HUDEP-2 (cell line): ENCODE measurements around the gene HS3ST4.
A peak's percentile ranks its signal among the peaks of the same experiment; 100 is the strongest.

Experiments used
- DNase-seq, 76 experiments: peaks; one replicate each; lab custom pipeline; 2025; ENCODE audit not compliant: unreplicated experiment in 76 of 76; lab: John Stamatoyannopoulos, UW

The HS3ST4 gene

DNA sequence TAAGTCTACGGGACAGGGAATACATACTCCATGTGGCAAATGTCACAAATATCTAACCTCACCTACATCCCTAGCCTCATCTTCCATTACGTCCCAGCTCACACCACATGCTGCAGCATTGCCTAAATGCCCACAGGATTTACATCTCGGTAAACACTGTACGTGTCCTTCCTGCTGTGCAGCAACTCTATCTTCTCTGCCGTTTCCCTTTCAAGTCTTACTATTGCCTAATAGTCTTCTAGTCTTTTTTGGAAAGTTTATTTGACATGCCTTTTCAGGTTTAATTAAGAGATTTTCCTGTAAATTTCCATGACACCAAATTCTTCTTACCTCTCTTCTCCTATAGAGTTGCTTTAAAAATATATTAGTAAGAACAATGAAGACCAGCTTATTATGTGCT, 120.5 kb downstream of the HS3ST4 start:
- DNase-seq: no peak

DNA sequence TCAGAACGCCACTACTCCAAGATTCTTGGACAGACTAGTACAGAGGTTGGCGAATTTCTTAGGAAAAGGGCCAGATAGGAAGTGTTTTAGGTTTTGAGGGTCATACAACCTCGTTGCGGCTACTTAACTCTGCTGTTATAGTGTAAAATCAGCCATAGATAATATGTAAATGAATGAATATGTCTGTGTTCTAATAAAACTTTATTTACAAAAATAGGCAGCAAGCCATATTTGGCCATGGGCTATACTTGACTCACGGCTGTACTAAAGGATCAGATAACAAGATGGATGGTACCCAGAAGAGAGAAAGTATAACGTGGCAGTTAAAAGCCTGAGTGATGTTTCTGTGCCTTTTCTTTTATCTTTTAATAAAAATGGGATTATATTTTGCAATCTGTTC, 125.5 kb downstream of the HS3ST4 start:
- no peak for DNase-seq

DNA sequence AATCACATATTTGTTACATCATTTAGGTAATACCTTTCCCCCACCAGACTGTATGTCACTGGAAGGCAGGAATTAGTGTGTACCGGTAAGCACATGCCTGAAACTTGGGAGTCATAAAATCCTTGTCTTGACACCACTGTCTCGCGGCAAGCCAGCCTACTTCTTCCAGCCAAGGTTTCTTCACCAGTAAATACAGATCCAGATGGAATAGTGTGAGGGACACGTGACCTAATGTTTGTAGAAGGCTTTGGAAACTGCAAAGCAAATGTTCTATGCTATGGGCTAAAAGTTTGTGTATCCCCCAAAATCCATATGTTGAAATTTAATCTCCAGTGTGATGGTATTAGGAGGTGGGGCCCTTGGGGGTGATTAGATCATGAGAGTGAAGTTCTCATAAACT, 126.1 kb downstream of the HS3ST4 start:
- DNase-seq: no peak

DNA sequence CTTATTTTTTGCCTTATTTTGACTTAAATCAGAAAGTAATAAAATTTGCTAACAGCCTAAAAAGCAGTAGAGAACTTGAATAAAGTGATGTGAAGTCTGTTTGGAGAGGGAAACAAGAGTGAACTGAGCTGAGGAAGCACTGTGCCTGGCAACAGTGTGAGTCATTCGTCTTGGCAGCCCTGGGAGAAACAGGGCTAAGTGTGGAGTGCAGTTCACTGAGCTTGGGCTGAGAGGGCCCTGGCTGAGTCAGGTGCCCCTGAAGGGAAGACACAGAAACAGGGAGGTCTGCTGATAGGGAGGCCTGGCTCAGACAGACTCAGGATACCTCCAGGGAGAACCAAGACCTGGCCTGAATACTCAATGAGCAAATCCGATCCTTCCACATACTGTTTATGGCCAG, 132.1 kb downstream of the HS3ST4 start:
- DNase-seq: peak in 46 of 76 experiments; percentile 5 to 67 (median 34)

DNA sequence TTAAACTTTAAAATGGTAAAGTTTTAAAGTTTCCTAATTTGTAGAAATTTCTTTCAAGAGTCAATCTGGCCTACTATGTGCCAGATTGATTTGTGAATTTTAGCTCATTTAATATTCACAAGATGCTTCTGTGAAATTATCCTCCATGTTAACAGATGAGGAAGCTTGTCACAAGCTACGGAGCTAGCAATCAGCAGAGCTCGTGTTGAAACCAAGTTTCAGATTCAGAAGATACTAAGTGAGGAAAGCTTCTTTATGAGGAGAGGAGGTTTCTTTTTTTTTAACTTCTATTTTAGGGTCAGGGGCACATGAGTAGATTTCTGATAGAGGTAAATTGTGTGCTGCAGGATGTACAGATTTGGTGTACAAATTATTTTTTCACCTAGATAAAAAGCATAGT, 135.9 kb downstream of the HS3ST4 start:
- DNase-seq: no peak

DNA sequence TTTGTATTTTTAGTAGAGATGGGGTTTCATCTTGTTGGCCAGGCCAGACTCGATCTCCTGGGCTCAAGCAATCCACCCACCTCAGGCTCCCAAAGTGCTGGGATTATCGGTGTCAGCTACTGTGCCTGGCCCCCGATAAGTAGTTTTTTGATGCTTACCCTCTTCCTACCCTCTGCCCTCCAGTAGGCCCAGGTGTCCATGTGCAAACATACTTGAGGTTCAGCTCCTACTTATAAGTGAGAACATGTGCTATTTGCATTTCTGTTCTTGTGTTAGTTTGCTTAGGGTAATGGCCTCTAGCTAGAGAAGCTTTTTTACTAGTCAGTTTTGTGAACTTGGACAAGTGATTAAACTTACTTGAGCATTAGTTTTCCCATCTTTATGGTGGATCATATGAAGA, 136.8 kb downstream of the HS3ST4 start:
- DNase-seq: no peak

DNA sequence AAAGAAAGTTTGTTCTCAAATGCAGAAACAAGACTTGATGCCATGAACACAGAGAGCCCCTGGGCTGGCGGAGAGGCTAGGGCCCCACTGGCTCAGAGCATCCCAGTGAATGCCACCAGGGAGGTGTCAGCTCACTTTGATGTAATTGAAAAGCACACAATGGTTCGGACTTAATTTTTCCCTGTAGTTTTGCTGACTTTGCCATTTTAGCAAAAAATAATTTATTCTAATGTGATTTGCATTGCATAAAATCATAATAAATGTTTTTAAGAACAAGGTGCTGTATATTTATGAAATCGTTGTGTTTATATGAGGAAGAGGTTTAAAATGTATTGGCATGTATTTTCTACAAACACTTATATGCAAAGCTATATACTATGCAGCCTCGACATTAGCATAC, 140.5 kb downstream of the HS3ST4 start:
- no peak for DNase-seq

DNA sequence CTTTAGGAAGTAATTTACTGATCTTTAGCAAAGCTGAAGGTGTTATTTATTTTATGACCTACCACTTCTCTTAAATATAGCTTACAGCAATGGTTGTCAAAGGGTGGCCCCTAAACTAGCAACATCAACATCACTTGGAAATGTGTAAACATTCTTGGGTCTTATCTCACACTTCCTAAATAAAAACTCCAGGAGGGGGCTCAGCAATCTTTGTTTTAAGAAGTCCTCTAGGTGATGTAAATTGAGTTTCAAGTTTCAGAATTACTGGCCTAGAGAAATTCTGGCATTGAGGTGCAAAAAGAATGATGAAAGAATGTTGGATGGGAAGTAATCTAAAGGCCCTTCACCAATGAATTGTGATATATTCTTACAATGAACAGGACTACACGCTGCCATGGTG, 142.3 kb downstream of the HS3ST4 start:
- no peak for DNase-seq

DNA sequence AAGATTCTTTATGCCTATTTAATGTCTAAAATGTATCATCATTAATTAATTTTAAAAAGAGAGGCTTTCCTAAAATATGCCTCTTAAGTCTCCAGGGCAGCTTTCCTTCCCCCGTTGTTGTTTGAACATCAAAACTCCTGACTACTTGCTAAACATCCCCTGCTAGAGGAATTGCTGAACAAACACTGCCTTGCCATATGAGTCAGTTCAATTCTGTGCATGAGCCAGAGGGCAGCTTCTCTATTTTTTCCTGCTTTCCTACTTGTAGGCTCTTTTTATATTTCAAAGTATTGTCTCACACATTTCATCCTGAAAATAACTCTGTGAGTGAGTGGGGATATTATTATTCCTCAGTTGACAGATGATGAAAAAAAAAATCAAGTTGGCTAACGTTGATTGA, 143.4 kb downstream of the HS3ST4 start:
- no peak for DNase-seq

DNA sequence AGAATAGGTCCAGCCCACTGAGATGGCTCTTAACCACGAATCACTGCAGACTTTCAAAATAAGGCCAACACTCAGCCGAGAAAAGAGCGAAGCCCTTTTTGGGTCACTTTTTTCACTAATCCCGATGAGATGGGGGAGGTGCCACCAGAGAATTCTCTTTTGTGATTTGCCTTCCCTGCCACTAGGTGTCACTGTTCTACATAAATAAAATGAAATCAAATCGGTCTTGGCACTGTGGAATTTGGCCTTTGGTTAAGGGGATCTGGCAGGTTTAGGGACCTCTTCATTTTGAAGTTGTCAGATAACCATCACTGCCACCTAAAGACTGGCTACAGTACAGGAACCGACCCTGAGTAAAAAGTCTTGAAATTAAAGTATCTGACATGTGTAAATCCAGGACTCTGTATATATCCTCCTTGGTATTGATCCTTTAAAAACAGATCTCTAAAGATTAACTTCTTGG, 147.0 kb downstream of the HS3ST4 start:
- peak in 40 of 76 experiments; percentile 2 to 68 (median 30) for DNase-seq

DNA sequence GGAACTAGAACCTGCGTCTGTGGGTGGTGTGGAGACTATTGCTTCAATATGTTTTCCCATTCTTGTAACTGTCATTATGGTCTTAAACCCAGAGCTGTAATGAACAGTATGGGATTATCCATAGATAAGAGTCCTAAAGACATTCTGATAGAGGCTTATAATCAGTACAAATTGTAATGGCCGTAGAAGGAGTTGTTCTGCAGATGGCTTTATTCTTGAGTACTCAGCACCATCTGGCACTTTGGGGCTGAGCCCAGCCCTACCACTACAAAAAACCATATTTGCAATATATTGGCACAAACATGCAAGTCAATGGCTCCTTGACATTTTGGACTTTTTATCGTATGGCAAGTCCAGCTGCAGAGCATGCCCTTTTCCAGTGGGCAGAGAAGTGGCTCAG, 150.0 kb downstream of the HS3ST4 start:
- DNase-seq: no peak

DNA sequence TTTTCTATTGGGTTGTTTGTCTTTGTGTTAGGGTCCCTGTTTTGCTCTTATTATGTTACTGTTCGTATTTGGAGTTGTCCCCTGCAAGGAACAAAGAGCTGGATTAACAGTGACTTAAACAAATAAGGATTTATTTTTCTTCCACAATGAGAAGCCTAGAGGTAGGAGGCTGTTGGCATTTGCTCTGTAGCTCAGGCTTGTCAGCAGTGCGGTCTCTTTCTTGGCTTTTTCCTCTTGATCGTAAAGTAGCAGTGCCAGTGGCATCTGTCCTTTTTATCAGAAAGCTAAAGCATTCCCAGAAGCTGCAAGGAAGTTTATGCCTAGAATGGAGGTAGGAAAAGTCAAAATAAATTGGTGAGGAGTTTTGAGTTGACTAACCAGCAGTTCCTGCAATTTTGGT, 154.1 kb downstream of the HS3ST4 start:
- no peak for DNase-seq

DNA sequence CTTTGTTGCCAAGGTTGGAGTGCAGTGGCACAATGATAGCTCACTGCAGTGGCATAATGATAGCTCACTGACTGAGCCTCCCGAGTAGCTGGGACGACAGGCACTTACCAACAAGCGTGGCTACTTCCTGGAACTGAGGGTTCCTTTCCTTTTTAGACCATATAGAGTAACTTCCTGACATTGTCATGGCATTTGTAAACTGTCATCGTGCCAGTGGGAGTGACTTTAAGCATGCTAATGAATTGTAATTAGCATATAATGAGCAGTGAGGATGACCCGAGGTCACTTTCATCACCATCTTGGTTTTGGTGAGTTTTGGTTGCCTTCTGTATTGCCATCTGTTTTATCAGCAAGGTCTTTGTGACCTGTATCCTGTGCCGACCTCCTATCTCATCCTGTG, 162.4 kb downstream of the HS3ST4 start:
- no peak for DNase-seq

DNA sequence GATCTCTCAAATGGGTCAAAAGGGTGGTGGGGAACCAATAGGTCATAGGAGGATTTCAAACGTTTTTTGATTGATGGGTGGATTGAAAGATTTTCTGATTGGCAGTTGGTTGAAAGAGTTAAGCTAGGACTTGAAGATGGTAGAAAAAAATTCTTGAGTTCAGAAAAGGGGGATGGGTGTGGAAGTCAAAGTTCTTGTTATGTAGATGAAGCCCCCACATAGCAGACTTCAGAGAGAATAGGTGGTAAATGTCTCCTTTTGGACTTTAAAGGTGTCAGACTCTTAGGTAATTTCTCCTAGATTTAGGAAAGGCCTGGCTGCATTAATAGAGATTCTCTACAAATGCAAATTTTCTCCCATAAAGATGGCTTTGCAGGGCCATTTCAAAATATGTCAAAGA, 163.3 kb downstream of the HS3ST4 start:
- DNase-seq: no peak

DNA sequence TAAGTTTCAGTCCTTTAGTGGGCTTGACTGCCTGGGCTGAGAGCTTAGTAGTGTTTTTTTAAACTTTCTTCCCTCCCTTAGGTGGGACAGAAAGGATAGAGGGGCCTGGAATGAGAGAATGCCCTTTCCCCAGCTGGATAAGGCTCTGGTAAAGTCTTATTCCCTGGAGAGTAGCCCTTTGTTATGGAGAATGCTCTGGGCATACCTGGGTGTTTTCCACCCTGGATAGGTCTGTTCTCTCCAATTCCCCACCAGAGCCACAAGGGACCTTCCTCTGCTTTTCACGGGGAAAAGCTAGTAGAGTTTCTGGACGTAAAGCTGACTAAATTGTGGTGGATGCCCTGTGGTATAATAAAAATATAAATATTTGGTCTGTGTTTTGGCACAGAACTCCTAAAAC, 164.1 kb downstream of the HS3ST4 start:
- DNase-seq: no peak

DNA sequence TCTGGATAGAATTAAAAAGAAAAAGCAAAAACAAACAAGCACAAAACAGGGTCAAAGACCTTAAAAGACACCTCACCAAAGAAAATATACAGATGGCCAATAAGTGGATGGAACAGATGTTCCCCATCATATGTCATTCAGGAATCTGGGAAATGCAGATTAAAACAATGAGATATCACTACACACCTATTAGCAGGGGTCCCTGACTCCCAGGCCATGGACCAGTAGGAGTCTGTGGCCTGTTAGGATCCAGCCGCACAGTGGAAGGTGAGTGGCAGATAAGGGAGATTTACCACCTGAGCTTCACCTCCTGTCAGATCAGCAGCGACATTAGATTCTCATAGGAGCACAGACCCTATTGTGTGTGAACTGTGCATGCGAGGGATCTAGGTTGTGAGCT, 167.9 kb downstream of the HS3ST4 start:
- DNase-seq: no peak

DNA sequence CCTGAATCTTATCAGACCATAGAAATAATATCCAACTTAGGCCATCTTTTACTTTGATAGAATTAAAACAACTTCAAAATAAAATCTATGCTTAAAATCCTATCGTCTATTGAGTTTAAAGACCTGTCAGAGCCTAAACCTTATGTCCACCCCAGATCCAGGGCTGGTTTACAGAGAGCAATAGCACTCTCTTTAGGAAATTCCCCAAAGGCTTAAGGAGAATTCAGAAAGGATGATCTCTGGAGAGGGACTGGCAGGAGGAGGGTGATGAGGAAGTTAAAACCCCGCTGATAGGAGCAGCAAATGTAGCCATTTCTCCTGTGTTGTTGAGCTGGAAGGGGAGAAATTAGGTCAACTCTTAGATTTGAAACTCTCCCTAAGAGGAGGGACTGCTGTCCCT, 175.3 kb downstream of the HS3ST4 start:
- no peak for DNase-seq

DNA sequence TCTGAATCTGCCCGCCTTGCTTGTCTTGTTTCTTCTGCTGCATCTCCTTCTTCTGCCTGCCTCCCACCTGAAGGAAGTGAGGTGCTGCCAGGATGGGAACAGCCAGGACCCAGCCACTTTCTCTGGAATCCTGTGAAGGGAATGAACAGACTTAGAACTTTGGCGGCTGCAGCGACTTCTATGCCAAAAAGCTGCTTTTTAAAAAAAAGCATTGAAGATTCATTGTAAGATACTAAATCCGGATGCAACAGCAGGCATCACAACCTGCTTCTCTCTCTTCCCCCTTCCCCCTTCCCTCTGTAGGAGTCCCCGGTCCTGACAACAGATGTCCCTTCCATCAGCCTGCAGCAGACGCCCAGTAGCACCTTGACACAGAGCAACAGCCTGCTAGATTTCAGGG, 176.3 kb downstream of the HS3ST4 start:
- no peak for DNase-seq

DNA sequence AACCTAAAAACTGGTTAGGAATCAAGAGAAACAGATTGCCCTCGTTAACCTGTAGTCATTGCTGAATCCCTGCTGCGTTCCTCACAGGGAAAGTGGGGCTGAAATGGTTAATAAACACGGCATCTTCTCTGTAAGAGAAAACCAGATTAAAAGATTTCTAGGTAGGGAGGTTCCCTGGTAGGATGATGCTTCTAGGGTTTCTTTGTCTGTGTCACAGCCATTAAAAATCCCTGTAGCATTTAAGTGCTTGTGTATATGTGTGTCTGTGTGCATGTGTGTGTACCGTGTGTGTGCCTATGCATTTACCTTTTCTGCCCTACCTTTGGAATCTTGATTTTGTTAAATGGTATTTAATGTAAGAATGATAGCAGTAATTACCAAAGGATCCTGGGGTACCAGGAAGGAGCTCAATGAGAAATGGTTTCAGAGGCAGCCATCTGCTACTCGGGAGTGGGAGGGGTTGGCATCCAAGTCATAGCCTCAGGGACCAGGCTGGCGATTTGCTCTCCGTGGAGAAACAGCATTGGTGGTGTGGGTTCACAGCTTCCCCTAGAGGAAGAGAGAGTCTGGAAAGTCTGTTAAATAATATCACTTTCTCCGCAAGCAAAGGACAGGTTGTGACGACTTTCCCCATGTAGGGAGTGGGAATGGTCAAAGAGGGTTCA, 177.1 kb downstream of the HS3ST4 start:
- DNase-seq: no peak

DNA sequence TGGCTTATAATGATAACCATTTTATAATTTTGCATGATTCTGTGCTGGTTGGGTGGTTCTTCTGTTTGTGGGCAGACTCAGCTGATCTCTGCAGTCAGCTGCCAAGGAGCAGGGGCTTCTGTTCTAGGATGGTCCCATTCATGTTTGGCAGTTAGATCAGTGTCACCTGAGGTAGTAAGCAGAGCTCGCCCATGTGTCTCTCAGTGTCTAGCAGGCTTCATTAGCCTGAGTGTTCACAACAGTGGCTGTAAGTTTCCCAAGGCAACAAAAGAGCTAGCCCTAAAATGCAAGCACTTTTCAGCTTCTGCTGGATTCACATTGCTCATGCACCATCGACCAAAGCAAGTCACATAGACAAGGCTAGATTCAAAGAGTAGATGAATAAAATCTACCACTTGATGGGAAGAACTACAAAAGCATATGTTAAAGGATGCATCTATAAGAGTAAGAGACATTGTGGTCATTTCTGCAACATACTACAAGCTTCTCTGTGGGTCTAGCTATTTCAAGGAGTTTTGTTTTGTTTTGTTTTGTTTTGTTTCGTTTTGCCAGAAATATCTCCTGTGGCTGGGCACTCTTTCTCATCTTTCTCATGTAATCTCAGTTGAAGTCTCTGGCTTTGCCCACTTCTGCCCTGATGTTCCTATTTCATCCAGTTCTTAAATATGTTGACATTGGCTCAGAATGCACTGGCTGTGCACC, 180.8 kb downstream of the HS3ST4 start:
- no peak for DNase-seq

DNA sequence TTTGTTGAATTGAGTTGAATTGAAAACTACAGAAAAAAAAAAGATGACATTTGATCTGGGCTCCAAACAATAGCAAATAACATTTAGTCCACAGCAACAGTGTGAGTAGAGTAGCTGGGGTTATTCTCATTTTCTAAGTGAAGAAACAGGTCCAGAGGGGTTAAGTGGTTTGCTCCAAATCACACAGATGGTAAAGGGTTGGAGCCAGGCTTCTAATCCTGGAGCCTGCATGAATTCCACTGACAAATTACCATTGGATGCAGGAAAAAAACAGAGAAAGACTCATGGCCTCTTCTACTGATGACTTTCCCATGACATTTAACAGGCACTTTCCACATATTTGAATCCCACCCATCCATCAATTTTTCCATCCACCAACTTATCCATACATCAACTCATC, 182.4 kb downstream of the HS3ST4 start:
- DNase-seq: no peak

DNA sequence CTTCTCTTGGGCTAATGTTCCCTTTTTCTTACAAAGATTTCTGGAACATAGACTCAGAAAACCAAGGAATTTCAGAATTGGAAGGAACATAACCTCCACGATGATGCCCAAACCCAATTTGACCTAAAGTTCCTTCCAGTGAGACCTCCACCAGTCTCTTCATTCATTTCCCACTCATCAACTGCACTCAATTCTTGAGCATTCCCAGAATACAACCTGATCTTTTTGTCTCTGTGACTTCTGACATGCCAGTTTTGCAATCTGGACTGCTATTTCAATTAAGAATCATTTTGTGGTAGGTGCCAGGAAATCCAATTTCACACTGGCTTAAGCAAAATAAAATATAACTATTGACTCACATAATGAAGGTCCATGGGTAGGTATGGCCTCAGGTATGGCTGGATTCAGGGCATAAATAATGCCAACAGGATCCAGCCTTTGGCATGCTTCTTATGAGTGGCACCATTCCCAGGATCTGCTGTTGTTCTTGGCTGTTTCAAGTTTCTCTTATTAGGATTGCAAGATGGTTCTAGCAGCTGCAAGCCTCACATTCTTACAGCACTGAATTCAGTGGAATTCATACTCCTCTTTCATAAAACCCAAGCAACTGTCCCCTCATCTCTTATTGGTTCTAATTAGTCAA, 184.3 kb downstream of the HS3ST4 start:
- DNase-seq: no peak
